Glomerular visceral epithelial cell (primary cell): Measurements from ENCODE around the gene ABHD14A.
A peak's percentile ranks its signal among the peaks of the same experiment; 100 is the strongest.

Source experiments
- DNase-seq: peaks from one replicate; pipeline ENCODE4 v3.0.0-alpha.2; 2016; ENCODE audit errors: extremely low spot score

Gene ABHD14A

DNA sequence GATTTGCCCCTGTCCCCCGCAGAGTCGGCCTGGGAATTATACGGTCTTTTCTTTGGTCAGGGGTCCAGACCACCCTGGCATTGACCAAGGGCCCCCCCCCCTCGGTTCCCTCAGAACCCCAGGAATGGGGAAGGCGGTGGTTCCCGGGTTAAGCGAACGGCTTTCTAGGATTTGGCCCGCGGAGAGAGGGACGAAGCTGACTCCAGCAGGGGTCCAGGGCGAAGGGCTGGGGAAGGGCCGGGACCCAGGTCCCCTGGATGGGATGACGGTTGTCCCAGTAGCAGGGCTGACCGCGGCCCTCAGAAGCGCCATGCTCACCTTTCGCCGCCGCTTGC lies 33.4 kb upstream of the ABHD14A start:
- DNase-seq, result no peak

DNA sequence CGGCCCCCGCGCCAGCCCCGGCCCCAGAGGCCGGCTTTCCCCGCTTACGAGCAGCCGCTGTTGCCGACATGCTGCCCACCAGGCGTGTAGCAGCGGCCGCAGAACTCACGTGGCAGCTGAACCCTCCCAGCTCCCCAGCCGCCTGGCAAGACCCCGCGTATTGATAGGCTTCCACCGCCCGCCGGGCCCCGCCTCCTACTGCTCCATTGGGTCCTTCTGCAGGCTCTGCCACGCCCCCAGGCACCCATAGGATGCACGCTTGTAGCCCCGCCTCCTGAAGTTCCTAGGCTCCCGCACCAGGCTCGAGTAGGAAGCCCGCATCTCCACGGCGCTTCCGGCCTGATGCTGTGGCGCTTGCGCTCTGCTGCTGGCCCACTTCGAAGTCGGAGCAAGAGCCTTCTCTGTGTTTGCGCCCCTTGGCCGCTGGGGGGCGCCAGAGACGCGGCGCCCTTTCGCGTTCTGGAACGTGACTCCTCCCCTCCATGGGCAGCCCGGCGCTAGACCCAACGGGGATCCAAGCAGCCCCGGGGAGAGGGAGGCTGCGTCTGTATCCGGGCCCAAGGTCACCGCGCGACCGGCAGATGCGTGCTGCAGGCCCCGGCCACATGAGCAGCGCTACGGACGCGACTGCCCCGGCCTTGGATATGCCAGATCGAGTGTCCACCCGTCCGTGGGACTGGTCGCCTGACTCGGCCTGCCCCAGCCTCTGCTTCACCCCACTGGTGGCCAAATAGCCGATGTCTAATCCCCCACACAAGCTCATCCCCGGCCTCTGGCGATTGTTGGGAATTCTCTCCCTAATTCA lies 32.9 kb upstream of the ABHD14A start, which contains the start of the genes PARP3 and RRP9:
Gene PARP3, plus strand, starts transcription at position 566 of the 805 bp plus-strand sequence. CDS start 993 bp downstream, outside the sequence.
Gene RRP9, minus strand, starts transcription at position 107 of the 805 bp plus-strand sequence. Its CDS starts 37 bp downstream, at position 70.
- peak; percentile 100 for DNase-seq

DNA sequence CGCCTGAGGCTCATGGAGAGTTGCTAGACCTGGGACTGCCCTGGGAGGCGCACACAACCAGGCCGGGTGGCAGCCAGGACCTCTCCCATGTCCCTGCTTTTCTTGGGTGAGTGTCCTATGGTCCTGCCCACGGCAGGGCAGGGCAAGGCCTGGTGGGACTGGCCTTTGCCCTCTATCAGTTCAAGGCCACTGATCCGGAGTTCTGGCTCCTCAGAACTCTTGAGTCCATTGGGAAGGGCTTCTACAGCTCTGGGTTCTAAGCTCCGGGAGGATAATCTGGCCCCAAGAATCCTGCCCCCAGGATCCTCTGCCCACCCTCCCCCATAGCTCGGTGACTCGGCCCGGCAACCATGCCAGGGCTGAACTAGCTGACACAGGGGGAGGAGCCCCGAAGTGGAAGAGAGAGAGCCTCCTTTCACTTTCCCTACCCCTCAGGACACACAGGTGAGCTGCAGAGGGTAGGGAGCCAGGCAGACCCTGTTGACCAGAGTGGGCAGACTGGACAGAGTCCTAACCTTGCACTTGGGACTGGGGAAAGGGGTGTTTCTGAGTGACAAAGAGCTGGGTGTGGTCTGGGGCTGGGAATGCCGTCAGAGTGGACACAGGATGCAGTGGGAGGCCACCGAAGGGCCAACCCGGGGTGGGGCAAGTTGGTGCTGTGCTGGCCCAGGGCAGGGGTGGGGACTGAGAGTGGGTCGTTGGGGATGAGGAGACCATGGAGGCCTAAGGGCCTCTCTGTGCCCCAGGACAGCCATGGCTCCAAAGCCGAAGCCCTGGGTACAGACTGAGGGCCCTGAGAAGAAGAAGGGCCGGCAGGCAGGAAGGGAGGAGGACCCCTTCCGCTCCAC lies 32.0 kb upstream of the ABHD14A start:
- DNase-seq, result peak; percentile 74

GRCh38 chr3:51943451-51944391 lies 31.1 kb upstream of the ABHD14A start:
- DNase-seq, result no peak

- DNase-seq, result no peak
These were observed 30.3 kb upstream of the ABHD14A start for GRCh38 chr3:51944451-51945021.

DNA sequence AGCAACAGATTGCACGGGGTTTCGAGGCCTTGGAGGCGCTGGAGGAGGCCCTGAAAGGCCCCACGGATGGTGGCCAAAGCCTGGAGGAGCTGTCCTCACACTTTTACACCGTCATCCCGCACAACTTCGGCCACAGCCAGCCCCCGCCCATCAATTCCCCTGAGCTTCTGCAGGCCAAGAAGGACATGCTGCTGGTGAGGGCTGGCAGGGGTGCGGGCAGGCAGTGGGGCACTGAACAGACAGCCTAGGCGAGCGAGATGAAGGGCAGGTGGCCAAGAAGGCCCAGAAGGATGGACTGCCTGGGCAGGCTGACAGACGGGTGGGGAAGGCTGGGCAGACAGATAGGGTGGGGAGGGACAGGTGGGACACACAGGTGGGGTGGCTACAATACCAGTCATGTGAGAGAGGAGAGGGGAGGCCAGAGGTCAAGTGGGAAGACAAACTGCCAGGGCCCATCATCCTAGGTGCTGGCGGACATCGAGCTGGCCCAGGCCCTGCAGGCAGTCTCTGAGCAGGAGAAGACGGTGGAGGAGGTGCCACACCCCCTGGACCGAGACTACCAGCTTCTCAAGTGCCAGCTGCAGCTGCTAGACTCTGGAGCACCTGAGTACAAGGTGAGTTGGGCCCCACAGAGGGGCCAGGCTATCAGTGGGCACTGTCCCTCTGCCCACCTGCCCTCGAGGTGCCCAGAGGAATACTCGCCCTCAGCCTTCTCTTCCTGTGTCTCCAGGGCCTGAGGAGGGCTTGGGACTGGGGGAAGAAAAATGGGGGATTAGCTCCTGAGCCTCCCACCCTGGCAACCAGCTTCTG lies 29.6 kb upstream of the ABHD14A start:
- no peak for DNase-seq

DNA sequence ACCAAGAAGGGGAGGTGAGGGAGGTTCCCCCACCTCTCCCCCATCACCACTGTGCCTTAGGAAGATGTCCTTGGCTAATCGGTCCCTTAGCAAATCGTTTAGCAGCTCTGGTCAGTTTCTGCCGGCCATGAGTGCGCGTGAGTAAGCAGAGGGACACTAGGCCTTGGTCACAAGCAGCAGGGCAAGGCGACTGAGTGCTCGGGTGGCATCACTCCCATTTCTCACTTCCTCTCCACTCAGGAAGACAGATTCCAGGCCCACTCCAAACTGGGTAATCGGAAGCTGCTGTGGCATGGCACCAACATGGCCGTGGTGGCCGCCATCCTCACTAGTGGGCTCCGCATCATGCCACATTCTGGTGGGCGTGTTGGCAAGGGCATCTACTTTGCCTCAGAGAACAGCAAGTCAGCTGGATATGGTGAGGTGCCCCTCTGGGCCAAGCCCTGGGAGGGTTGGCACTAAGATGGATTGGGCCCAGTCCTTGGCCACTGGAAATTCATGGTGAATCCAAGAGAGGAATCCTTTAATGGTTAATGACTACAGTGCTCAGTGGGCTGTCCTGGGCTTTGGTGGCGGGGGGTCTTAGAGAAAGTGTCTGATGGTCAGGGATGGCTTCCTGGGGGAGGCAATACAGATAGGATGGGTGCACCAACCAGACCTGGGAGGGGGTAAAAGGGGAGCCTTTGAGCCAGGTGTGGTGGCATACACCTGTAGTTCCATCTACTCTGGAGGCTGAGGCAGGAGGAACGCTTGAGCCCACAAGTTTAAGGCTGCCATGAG lies 28.7 kb upstream of the ABHD14A start:
- no peak for DNase-seq

DNA sequence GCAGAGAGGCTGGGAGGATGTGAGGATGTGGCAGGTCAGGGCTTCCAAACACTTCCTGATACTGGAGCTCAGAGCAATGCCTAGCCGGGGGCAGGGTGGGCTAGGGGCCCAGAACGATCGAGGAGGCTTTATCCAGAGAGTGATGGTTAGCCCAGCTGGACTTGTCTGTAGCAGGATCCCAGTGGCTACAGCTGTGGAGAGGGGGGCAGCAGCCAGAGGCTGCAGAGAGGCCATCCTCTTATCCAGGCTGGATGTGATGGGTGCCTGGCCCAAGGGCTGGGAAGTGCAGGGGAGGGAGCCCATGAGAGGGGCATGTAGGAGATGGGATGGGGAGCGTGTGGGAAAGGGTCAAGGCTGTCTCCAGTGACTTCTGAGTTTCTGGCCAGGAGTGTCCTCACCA lies 28.1 kb upstream of the ABHD14A start:
- no peak for DNase-seq

GRCh38 chr3:51947215-51947900 lies 27.5 kb upstream of the ABHD14A start:
- no peak for DNase-seq

- DNase-seq, result no peak
These were observed 26.8 kb upstream of the ABHD14A start for GRCh38 chr3:51948016-51948580.

GRCh38 chr3:51949121-51949520 lies 25.7 kb upstream of the ABHD14A start:
- no peak for DNase-seq

GRCh38 chr3:51950899-51951298 lies 24.0 kb upstream of the ABHD14A start:
- no peak for DNase-seq

DNA sequence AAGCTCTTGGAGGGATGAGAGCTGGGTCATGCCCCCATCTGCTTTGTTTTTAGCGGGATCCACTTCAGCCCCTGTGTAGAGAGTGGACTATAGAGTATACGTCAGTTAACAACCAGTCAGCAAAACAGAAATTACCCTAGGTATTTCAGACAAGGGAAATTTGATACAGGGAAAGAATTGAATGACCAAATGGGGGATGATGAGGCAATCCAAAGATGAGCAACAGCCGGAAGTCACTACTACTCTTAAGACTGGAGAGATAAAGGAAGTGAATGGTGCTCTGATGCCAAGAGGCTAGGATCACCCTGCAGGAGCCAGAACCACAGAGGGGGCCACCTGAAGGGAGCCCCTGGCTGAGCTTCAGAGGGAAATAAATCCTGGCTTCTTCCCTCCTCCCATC lies 21.4 kb upstream of the ABHD14A start:
- DNase-seq, result peak; percentile 35

GRCh38 chr3:51954105-51954504 lies 20.8 kb upstream of the ABHD14A start:
- no peak for DNase-seq

DNA sequence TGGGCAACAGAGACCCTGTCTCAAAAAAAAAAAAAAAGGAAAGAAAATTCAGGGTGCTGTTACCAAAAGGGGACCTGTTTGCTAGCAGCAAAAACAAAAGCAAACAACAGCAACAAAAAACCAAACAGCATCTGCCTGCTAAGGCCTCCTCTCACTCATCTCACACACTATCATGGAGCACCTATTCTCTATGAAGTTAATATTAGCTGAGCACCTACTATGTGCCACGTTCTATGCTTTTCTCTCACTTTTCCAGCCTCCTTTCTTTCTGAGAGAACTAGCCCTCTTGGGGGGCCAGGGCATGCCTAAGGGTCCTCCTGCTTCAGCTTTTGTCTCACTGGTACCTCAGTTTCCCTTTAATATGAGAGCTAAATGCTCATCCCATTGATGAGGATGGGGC lies 20.2 kb upstream of the ABHD14A start:
- no peak for DNase-seq

- DNase-seq, result no peak
These were observed 19.5 kb upstream of the ABHD14A start, which contains the start of gene GPR62 for GRCh38 chr3:51955175-51955892. GPR62 (plus strand) TSS chr3:51955381; CDS start chr3:51955653, 272 bp downstream.

GRCh38 chr3:51955893-51956770 lies 18.7 kb upstream of the ABHD14A start:
- no peak for DNase-seq
